Astrocyte (in vitro differentiated cells and primary cell): Measurements from ENCODE around the gene KIAA0319L. TPM values are rescaled to one million over a fixed set of nuclear protein-coding genes. Genes with fewer than 3 reads are reported as not detected.

Experiments
- DNase-seq: peaks from one replicate; pipeline ENCODE4 v3.0.0-alpha.2; 2010; ENCODE audit warnings: low read depth
- FAIRE-seq: peaks from 2 replicates; lab custom pipeline; 2011; peaks lifted over from hg19 to GRCh38; lab: Jason Lieb, UNC
- H2AFZ ChIP-seq: 2 replicates; pipeline ENCODE4 v1.6.0; 2012; ENCODE audit warnings: low read depth, low read length, inconsistent platforms
- H3K27ac ChIP-seq: 2 replicates; pipeline ENCODE4 v1.5.1; 2011; ENCODE audit warnings: low read depth, low read length, inconsistent platforms
- H3K27me3 ChIP-seq: 2 replicates; pipeline ENCODE4 v1.6.0; 2011; ENCODE audit warnings: low read length, inconsistent platforms; ENCODE audit not compliant: insufficient read depth
- H3K36me3 ChIP-seq: 2 replicates; pipeline ENCODE4 v1.5.1; 2011; ENCODE audit warnings: low read length, inconsistent platforms; ENCODE audit not compliant: insufficient read depth
- H3K4me1 ChIP-seq: 2 replicates; pipeline ENCODE4 v1.5.1; 2011; ENCODE audit warnings: low read length, inconsistent platforms; ENCODE audit not compliant: insufficient read depth
- H3K4me2 ChIP-seq: 2 replicates; pipeline ENCODE4 v1.6.0; 2012; ENCODE audit warnings: low read length, inconsistent platforms
- H3K4me3 ChIP-seq: 2 replicates; pipeline ENCODE4 v1.5.1; 2011; ENCODE audit warnings: low read depth, mild to moderate bottlenecking, low read length, inconsistent platforms; ENCODE audit not compliant: insufficient read depth
- H3K79me2 ChIP-seq: 2 replicates; pipeline ENCODE4 v1.6.0; 2012; ENCODE audit warnings: mild to moderate bottlenecking, low read length, inconsistent platforms; ENCODE audit not compliant: insufficient read depth
- H3K9ac ChIP-seq: 2 replicates; pipeline ENCODE4 v1.6.0; 2012; ENCODE audit warnings: mild to moderate bottlenecking, low read length, inconsistent platforms
- H3K9me3 ChIP-seq: 2 replicates; pipeline ENCODE4 v1.5.1; 2012; ENCODE audit warnings: low read depth, mild to moderate bottlenecking, low read length, inconsistent platforms; ENCODE audit not compliant: insufficient read depth
- H4K20me1 ChIP-seq: 2 replicates; pipeline ENCODE4 v1.6.0; 2012; ENCODE audit warnings: low read length, inconsistent platforms; ENCODE audit not compliant: insufficient read depth
- H3K27ac Mint-ChIP-seq: one replicate; pipeline ENCODE4 v1.8.0; 2021; ENCODE audit warnings: mild to moderate bottlenecking, mixed read lengths; ENCODE audit not compliant: unreplicated experiment
- H3K27me3 Mint-ChIP-seq: one replicate; pipeline ENCODE4 v1.8.0; 2021; ENCODE audit warnings: low read depth, mixed read lengths; ENCODE audit not compliant: unreplicated experiment
- H3K36me3 Mint-ChIP-seq: one replicate; pipeline ENCODE4 v1.8.0; 2021; ENCODE audit warnings: low read depth, mixed read lengths; ENCODE audit not compliant: unreplicated experiment
- H3K4me1 Mint-ChIP-seq: one replicate; pipeline ENCODE4 v1.8.0; 2021; ENCODE audit warnings: low read depth, mixed read lengths; ENCODE audit not compliant: unreplicated experiment
- H3K4me3 Mint-ChIP-seq: one replicate; pipeline ENCODE4 v1.8.0; 2021; ENCODE audit warnings: mild to moderate bottlenecking, moderate library complexity, mixed read lengths; ENCODE audit not compliant: unreplicated experiment
- H3K9me3 Mint-ChIP-seq: one replicate; pipeline ENCODE4 v1.8.0; 2021; ENCODE audit warnings: mild to moderate bottlenecking, mixed read lengths; ENCODE audit not compliant: unreplicated experiment
- EZH2 ChIP-seq: IDR thresholded peaks from 2 replicates; pipeline ENCODE4 v1.6.1; 2012; ENCODE audit warnings: mild to moderate bottlenecking, low read length, inconsistent platforms; ENCODE audit not compliant: insufficient read depth
- total RNA-seq: library from RNA; stranded (reverse); gene quantifications from 2 replicates; pipeline ENCODE4 v1.2.1, GENCODE V29; 2021
- TF ChIP-seq, protein P1 (sequence below): IDR thresholded peaks from 2 replicates; pipeline ENCODE4 v1.5.1; 2011; ENCODE audit warnings: low read depth, mild to moderate bottlenecking, inconsistent platforms, low read length, moderate library complexity; ENCODE audit not compliant: insufficient read depth

The KIAA0319L gene
- total RNA-seq, 1 donor from 2014 or later, result 42.5 TPM

- Histone ChIP-seq H3K36me3 (no peaks in the 10 kb centered on the region), H3K27me3 (no peaks in the 10 kb centered on the region), H4K20me1 (peaks cover 60% of the 10 kb centered on the region), H2AFZ (no peak overlapping the region), H3K4me1 (peaks cover 11% of the 10 kb centered on the region), H3K9ac (no peak overlapping the region), H3K4me2 (no peak overlapping the region), H3K27ac (no peak overlapping the region), H3K4me3 (no peak overlapping the region), H3K79me2 (peaks cover 18% of the 10 kb centered on the region), H3K9me3 (no peaks in the 10 kb centered on the region)
- TF ChIP-seq, protein P1, sequence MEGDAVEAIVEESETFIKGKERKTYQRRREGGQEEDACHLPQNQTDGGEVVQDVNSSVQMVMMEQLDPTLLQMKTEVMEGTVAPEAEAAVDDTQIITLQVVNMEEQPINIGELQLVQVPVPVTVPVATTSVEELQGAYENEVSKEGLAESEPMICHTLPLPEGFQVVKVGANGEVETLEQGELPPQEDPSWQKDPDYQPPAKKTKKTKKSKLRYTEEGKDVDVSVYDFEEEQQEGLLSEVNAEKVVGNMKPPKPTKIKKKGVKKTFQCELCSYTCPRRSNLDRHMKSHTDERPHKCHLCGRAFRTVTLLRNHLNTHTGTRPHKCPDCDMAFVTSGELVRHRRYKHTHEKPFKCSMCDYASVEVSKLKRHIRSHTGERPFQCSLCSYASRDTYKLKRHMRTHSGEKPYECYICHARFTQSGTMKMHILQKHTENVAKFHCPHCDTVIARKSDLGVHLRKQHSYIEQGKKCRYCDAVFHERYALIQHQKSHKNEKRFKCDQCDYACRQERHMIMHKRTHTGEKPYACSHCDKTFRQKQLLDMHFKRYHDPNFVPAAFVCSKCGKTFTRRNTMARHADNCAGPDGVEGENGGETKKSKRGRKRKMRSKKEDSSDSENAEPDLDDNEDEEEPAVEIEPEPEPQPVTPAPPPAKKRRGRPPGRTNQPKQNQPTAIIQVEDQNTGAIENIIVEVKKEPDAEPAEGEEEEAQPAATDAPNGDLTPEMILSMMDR, result no peak
- TF ChIP-seq EZH2, result no peak
- Mint-ChIP-seq H3K36me3 (peaks cover 2% of the 10 kb centered on the region), H3K27ac (no peak overlapping the region), H3K9me3 (no peaks in the 10 kb centered on the region), H3K27me3 (no peaks in the 10 kb centered on the region), H3K4me1 (peaks cover 10% of the 10 kb centered on the region), H3K4me3 (no peak overlapping the region)
- DNase-seq (no peak), FAIRE-seq (peak; percentile 50)
These were observed 50.0 kb downstream of the KIAA0319L start for GRCh38 chr1:35506960-35507912.

GRCh38 chr1:35505911-35506798 lies 51.0 kb downstream of the KIAA0319L start:
- H3K4me3 Mint-ChIP-seq, result no peak overlapping the region
- Histone ChIP-seq H3K79me2 (peaks cover 18% of the 10 kb centered on the region), H3K4me2 (peak overlapping the region; percentile 33), H3K36me3 (no peaks in the 10 kb centered on the region), H3K9ac (no peak overlapping the region), H3K4me1 (peaks cover 11% of the 10 kb centered on the region), H2AFZ (no peak overlapping the region), H3K9me3 (no peaks in the 10 kb centered on the region), H3K27ac (no peak overlapping the region), H3K27me3 (no peaks in the 10 kb centered on the region), H4K20me1 (peaks cover 61% of the 10 kb centered on the region), H3K4me3 (no peak overlapping the region)
- no peaks in the 10 kb centered on the region for H3K9me3 Mint-ChIP-seq
- TF ChIP-seq EZH2, result no peak
- TF ChIP-seq, protein P1, result no peak
- H3K27ac Mint-ChIP-seq, result no peak overlapping the region
- H3K4me1 Mint-ChIP-seq, result peaks cover 10% of the 10 kb centered on the region
- peaks cover 1% of the 10 kb centered on the region for H3K36me3 Mint-ChIP-seq
- H3K27me3 Mint-ChIP-seq, result no peaks in the 10 kb centered on the region
- FAIRE-seq (peak; percentile 85), DNase-seq (peak; percentile 80)
